Neuronal stem cell (in vitro differentiated cells): Measurements from ENCODE around the gene ARFRP1.

ENCODE experiments used
- DNase-seq: peaks from one replicate; pipeline ENCODE4 v3.0.0-alpha.2; 2013; ENCODE audit warnings: low spot score
- H2AFZ ChIP-seq: one replicate; pipeline ENCODE4 v1.6.1; 2013; ENCODE audit warnings: mild to moderate bottlenecking, low read length, inconsistent platforms
- H2AK5ac ChIP-seq: 2 replicates; pipeline ENCODE4 v1.6.1; 2013; ENCODE audit warnings: low read depth, mild to moderate bottlenecking, inconsistent platforms, low read length, moderate library complexity, mixed read lengths
- H2BK120ac ChIP-seq: 2 replicates; pipeline ENCODE4 v1.6.1; 2013; ENCODE audit warnings: low read depth, mild to moderate bottlenecking, inconsistent platforms, low read length, moderate library complexity, mixed read lengths
- H2BK12ac ChIP-seq: one replicate; pipeline ENCODE4 v1.6.1; 2013; ENCODE audit warnings: low read length, inconsistent platforms
- H2BK15ac ChIP-seq: 2 replicates; pipeline ENCODE4 v1.6.1; 2013; ENCODE audit warnings: mild to moderate bottlenecking, low read length, inconsistent platforms, mixed read lengths
- H2BK5ac ChIP-seq: one replicate; pipeline ENCODE4 v1.6.1; 2013; ENCODE audit warnings: inconsistent platforms, mild to moderate bottlenecking, low read length, moderate library complexity
- H3K14ac ChIP-seq: one replicate; pipeline ENCODE4 v1.6.1; 2013; ENCODE audit warnings: low read length, inconsistent platforms
- H3K18ac ChIP-seq: 2 replicates; pipeline ENCODE4 v1.6.1; 2013; ENCODE audit warnings: low read length, inconsistent platforms
- H3K23ac ChIP-seq: 2 replicates; pipeline ENCODE4 v1.6.1; 2013; ENCODE audit warnings: low read depth, mild to moderate bottlenecking, mixed read lengths, low read length, inconsistent platforms; ENCODE audit not compliant: poor library complexity
- H3K27ac ChIP-seq: replicated peaks from 3 replicates; pipeline ENCODE4 v1.5.1; 2013; ENCODE audit warnings: low read length, inconsistent platforms
- H3K27me3 ChIP-seq, 3 experiments: 2 replicates each; pipeline ENCODE4 v1.6.1; 2013; ENCODE audit warnings: low read length in 3 of 3, mild to moderate bottlenecking in 2 of 3, inconsistent platforms in 1 of 3, low read depth in 1 of 3, mixed read lengths in 1 of 3, moderate library complexity in 1 of 3; ENCODE audit not compliant: control insufficient read depth in 3 of 3, insufficient read depth in 3 of 3
- H3K36me3 ChIP-seq, 2 donors: replicated peaks in 1 of 2; 2 replicates each; pipeline ENCODE4 v1.6.1; 2013; ENCODE audit warnings: low read length in 2 of 2; ENCODE audit not compliant: control insufficient read depth in 2 of 2, insufficient read depth in 2 of 2
- H3K4ac ChIP-seq: 2 replicates; pipeline ENCODE4 v1.6.1; 2013; ENCODE audit warnings: inconsistent platforms, mild to moderate bottlenecking, low read length, moderate library complexity
- H3K4me1 ChIP-seq, 2 donors: 1 replicate in 1 of 2; 2 replicates in 1 of 2; pipeline ENCODE4 v1.6.1; 2013; ENCODE audit warnings: low read length in 2 of 2, low read depth in 1 of 2; ENCODE audit not compliant: control insufficient read depth in 2 of 2, insufficient read depth in 1 of 2
- H3K4me2 ChIP-seq: one replicate; pipeline ENCODE4 v1.6.1; 2013; ENCODE audit warnings: mild to moderate bottlenecking, low read length, inconsistent platforms; ENCODE audit not compliant: insufficient read depth, poor library complexity, severe bottlenecking
- H3K4me3 ChIP-seq, 2 donors: 2 replicates each; pipeline ENCODE4 v1.5.1; 2013; ENCODE audit warnings: low read length in 2 of 2, mild to moderate bottlenecking in 2 of 2, inconsistent platforms in 1 of 2, moderate library complexity in 1 of 2
- H3K79me1 ChIP-seq: one replicate; pipeline ENCODE4 v1.6.1; 2013; ENCODE audit warnings: low read depth, mild to moderate bottlenecking, inconsistent platforms, low read length, moderate library complexity
- H3K9ac ChIP-seq: one replicate; pipeline ENCODE4 v1.6.1; 2013; ENCODE audit warnings: mild to moderate bottlenecking, low read depth, low read length, inconsistent platforms; ENCODE audit not compliant: poor library complexity
- H3K9me3 ChIP-seq, 2 donors: replicated peaks in 1 of 2; 2 replicates each; pipeline versions ENCODE3 to v1.6.1; 2013; ENCODE audit warnings: low read length in 2 of 2, mild to moderate bottlenecking in 2 of 2, inconsistent platforms in 1 of 2, low read depth in 1 of 2, mixed read lengths in 1 of 2, moderate library complexity in 1 of 2; ENCODE audit not compliant: control insufficient read depth in 2 of 2, insufficient read depth in 1 of 2
- H4K8ac ChIP-seq: one replicate; pipeline ENCODE4 v1.6.1; 2013; ENCODE audit warnings: low read depth, mild to moderate bottlenecking, inconsistent platforms, low read length, moderate library complexity
- H4K91ac ChIP-seq: one replicate; pipeline ENCODE4 v1.6.1; 2013; ENCODE audit warnings: low read length, low read depth, mild to moderate bottlenecking, inconsistent platforms; ENCODE audit not compliant: poor library complexity
- WGBS, 2 donors: extraction: QIAGEN DNeasy Blood & Tissue Kit; methylation state at CpG; one replicate each; pipeline ENCODE4 v1.1.7; 2013; ENCODE audit warnings: missing lambda C conversion rate in 2 of 2, mixed read lengths in 1 of 2; ENCODE audit not compliant: insufficient read length in 2 of 2, insufficient replicate concordance in 1 of 2; ENCODE audit errors: extremely low coverage in 2 of 2; 5-methylcytosine and 5-hydroxymethylcytosine counted together

Gene ARFRP1

DNA sequence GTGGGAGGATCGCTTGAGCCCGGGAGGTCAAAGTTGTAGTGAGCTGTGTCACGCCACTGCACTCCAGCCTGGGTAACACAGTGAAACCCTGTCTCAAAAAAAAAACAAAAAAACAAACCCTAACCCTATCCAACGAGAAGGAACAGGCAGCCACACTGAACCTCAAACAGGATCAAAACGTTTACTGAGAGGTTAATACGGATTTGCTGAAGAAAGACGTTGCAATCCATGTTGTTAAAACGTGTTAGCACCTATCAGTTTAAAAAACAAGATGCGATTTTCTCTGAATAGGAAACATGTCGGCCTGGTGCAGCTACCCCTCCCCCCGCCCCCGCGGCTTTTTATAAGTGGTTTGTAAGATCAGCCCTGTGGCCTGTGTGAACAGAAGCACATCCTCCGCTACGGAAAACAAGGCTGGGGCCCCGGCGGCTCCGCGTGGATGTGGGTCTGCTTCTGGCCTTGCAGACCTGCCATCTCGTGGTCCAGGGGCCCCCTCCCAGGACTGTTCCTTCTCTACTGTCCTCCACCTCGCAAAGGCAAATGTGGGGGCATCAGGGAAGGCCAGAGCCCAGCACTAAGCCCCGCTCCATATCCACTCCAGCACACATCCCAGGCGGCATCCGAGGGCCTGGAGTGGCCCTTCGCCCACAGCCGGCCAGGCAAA lies 43.2 kb upstream of the ARFRP1 start:
- DNase-seq = no peak
- Histone ChIP-seq H2BK5ac (peak overlapping the region; percentile 53), H3K4ac (no peak overlapping the region), H4K91ac (peak overlapping the region; percentile 89), H3K27ac (peak overlapping the region; percentile 83), H3K36me3 (peaks cover 2 to 44% of the 10 kb centered on the region in 2 donors), H4K8ac (no peak overlapping the region), H3K9me3 (no peaks in the 10 kb centered on the region), H3K23ac (peak overlapping the region; percentile 62), H3K4me1 (peaks cover 6 to 8% of the 10 kb centered on the region in 2 donors), H2BK15ac (peak overlapping the region; percentile 64), H3K79me1 (peaks cover 3% of the 10 kb centered on the region), H3K9ac (no peak overlapping the region), H2AFZ (no peak overlapping the region), H2BK12ac (no peak overlapping the region), H3K4me2 (peak overlapping the region; percentile 11), H3K14ac (no peak overlapping the region), H2AK5ac (peak overlapping the region; percentile 89), H3K27me3 (no peaks in the 10 kb centered on the region), H2BK120ac (peak overlapping the region; percentile 99), H3K18ac (peak overlapping the region; percentile 93), H3K4me3 (peak overlapping the region in 1 of 2 donors; percentile 5)
- WGBS, 2 donors = no CpG with 5 or more reads among the region's 26 CpGs

GRCh38 chr20:63749597-63750508 lies 42.1 kb upstream of the ARFRP1 start:
- no peak overlapping the region for H3K14ac ChIP-seq
- no peak for DNase-seq
- no peak overlapping the region for H3K18ac ChIP-seq
- H3K27ac ChIP-seq = no peak overlapping the region
- H3K4me2 ChIP-seq = no peak overlapping the region
- no peak overlapping the region for H2AFZ ChIP-seq
- no peak overlapping the region for H2BK15ac ChIP-seq
- no peak overlapping the region for H2BK5ac ChIP-seq
- no peak overlapping the region for H3K23ac ChIP-seq
- peaks cover 0 to 51% of the 10 kb centered on the region in 2 donors for H3K36me3 ChIP-seq
- no peaks in the 10 kb centered on the region for H3K9me3 ChIP-seq
- no CpG with 5 or more reads among the region's 16 CpGs for WGBS, 2 donors
- H2BK12ac ChIP-seq = no peak overlapping the region
- H4K91ac ChIP-seq = no peak overlapping the region
- H3K27me3 ChIP-seq = no peaks in the 10 kb centered on the region
- no peak overlapping the region for H2BK120ac ChIP-seq
- no peak overlapping the region for H4K8ac ChIP-seq
- H3K79me1 ChIP-seq = peaks cover 5% of the 10 kb centered on the region
- H3K4me1 ChIP-seq = peaks cover 6 to 8% of the 10 kb centered on the region in 2 donors
- no peak overlapping the region for H2AK5ac ChIP-seq
- no peak overlapping the region for H3K4ac ChIP-seq
- no peak overlapping the region for H3K9ac ChIP-seq
- H3K4me3 ChIP-seq = no peak overlapping the region

DNA sequence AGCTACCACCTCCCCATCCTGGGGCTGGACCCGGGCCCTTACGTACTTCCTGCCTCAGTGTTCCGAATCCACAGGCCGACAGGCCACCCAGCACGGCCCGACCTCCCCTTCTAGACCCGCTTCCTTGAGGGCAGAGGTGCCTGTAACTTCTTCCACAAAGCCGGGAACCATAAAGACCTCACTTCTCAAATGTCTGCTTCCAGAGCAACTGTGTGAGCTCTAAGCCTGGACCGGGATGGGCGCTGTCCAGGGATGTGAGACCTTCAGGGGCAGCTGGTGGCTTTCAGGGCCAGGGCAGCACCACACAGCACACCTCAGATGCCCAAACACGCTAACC lies 41.1 kb upstream of the ARFRP1 start:
- Histone ChIP-seq H4K91ac (no peak overlapping the region), H3K27me3 (no peaks in the 10 kb centered on the region), H3K4me3 (no peak overlapping the region), H3K14ac (peak overlapping the region; percentile 71), H2AFZ (no peak overlapping the region), H2BK5ac (no peak overlapping the region), H3K4me1 (peaks cover 6 to 8% of the 10 kb centered on the region in 2 donors), H2AK5ac (no peak overlapping the region), H3K79me1 (peaks cover 5% of the 10 kb centered on the region), H3K4ac (no peak overlapping the region), H2BK15ac (no peak overlapping the region), H3K9me3 (no peaks in the 10 kb centered on the region), H3K23ac (no peak overlapping the region), H4K8ac (no peak overlapping the region), H2BK120ac (no peak overlapping the region), H3K27ac (no peak overlapping the region), H3K36me3 (peaks cover 0 to 57% of the 10 kb centered on the region in 2 donors), H2BK12ac (no peak overlapping the region), H3K9ac (no peak overlapping the region), H3K4me2 (no peak overlapping the region), H3K18ac (no peak overlapping the region)
- no CpG with 5 or more reads among the region's 11 CpGs for WGBS, 2 donors
- no peak for DNase-seq
